HEK293 (cell line): ENCODE data around the gene SNTB2.

ENCODE experiments used
- CTCF ChIA-PET: fragments of 350-600 bp; formaldehyde crosslinking; extraction: SDS; loops from one replicate; lab custom pipeline; 2021; ENCODE audit warnings: antibody characterized with exemption; lab: Yijun Ruan, JAX
- POLR2A ChIA-PET: fragments of 300-600 bp; formaldehyde crosslinking; extraction: SDS; loops from one replicate; lab custom pipeline; 2020; ENCODE audit warnings: antibody characterized with exemption, inconsistent platforms; lab: Yijun Ruan, JAX
- H3K27ac ChIP-seq: fragments of 200-500 bp; sonication (Bioruptor generic); 2 replicates; pipeline ENCODE4 v1.5.1; 2014; ENCODE audit warnings: low read depth, low read length, control low read depth, inconsistent platforms; ENCODE audit errors: extremely low read depth
- H3K36me3 ChIP-seq, 2 experiments: fragments of 200-500 bp in 1 of 2; sonication (Bioruptor generic) in 1 of 2; 1 replicate in 1 of 2; 2 replicates in 1 of 2; pipeline ENCODE4 v1.5.1; 2014 to 2017; ENCODE audit warnings: inconsistent platforms in 2 of 2, low read length in 2 of 2; ENCODE audit not compliant: control insufficient read depth in 2 of 2, insufficient read depth in 1 of 2
- H3K4me1 ChIP-seq: fragments of 200-500 bp; sonication (Bioruptor generic); 2 replicates; pipeline ENCODE4 v1.5.1; 2014; ENCODE audit warnings: mild to moderate bottlenecking, low read length, inconsistent platforms; ENCODE audit not compliant: control insufficient read depth, insufficient read depth
- H3K4me3 ChIP-seq: 2 replicates; pipeline ENCODE4 v1.5.1; 2011; ENCODE audit warnings: low read depth, mild to moderate bottlenecking, control low read depth, low read length, moderate library complexity
- H3K9me3 ChIP-seq: fragments of 200-500 bp; sonication (Bioruptor generic); 2 replicates; pipeline ENCODE4 v1.5.1; 2014; ENCODE audit warnings: low read depth, low read length, inconsistent platforms; ENCODE audit not compliant: control insufficient read depth, insufficient read depth
- BCL11A ChIP-seq: fragments of 450-650 bp; formaldehyde crosslinking; IDR thresholded peaks from 2 replicates; pipeline ENCODE4 v1.5.1; 2016; ENCODE audit warnings: low read depth, missing biosample characterization, missing genetic modification characterization
- EGR2 ChIP-seq: fragments of 450-650 bp; formaldehyde crosslinking; IDR thresholded peaks from 2 replicates; pipeline ENCODE4 v1.5.1; 2016; ENCODE audit warnings: low read depth, missing biosample characterization, missing genetic modification characterization
- FEZF1 ChIP-seq: fragments of 450-650 bp; formaldehyde crosslinking; IDR thresholded peaks from 2 replicates; pipeline ENCODE4 v1.5.1; 2016; ENCODE audit warnings: missing biosample characterization, missing genetic modification characterization
- KLF16 ChIP-seq: fragments of 450-650 bp; formaldehyde crosslinking; IDR thresholded peaks from 2 replicates; pipeline ENCODE4 v1.5.1; 2017; ENCODE audit warnings: missing biosample characterization, missing genetic modification characterization
- PRDM1 ChIP-seq: fragments of 450-650 bp; formaldehyde crosslinking; IDR thresholded peaks from 2 replicates; pipeline ENCODE4; 2016; ENCODE audit warnings: missing biosample characterization, missing genetic modification characterization
- ZIC2 ChIP-seq: fragments of 450-650 bp; formaldehyde crosslinking; IDR thresholded peaks from 2 replicates; pipeline ENCODE4 v1.5.1; 2016; ENCODE audit warnings: missing biosample characterization, missing genetic modification characterization
- ZNF155 ChIP-seq: fragments of 450-650 bp; formaldehyde crosslinking; IDR thresholded peaks from 2 replicates; pipeline ENCODE4 v1.5.1; 2016; ENCODE audit warnings: missing biosample characterization, missing genetic modification characterization
- ZNF223 ChIP-seq: fragments of 450-650 bp; formaldehyde crosslinking; IDR thresholded peaks from 2 replicates; pipeline ENCODE4 v1.5.1; 2016; ENCODE audit warnings: missing biosample characterization, missing genetic modification characterization
- ZNF324 ChIP-seq: fragments of 450-650 bp; formaldehyde crosslinking; IDR thresholded peaks from 2 replicates; pipeline ENCODE4 v1.5.1; 2016; ENCODE audit warnings: missing biosample characterization, missing genetic modification characterization
- ZNF610 ChIP-seq: fragments of 450-650 bp; formaldehyde crosslinking; IDR thresholded peaks from 2 replicates; pipeline ENCODE4 v1.5.1; 2016; ENCODE audit warnings: missing biosample characterization, missing genetic modification characterization, borderline replicate concordance
- ZNF843 ChIP-seq: fragments of 450-650 bp; formaldehyde crosslinking; IDR thresholded peaks from 2 replicates; pipeline ENCODE4 v1.5.1; 2016; ENCODE audit warnings: missing biosample characterization, missing genetic modification characterization
- ZSCAN16 ChIP-seq: fragments of 450-650 bp; formaldehyde crosslinking; IDR thresholded peaks from 2 replicates; pipeline ENCODE4 v1.5.1; 2016; ENCODE audit warnings: missing biosample characterization, missing genetic modification characterization
- ZXDB ChIP-seq: fragments of 450-650 bp; formaldehyde crosslinking; IDR thresholded peaks from 2 replicates; pipeline ENCODE4 v1.5.1; 2016; ENCODE audit warnings: missing biosample characterization, missing genetic modification characterization
- TF ChIP-seq, protein P1 (sequence below): fragments of 450-650 bp; formaldehyde crosslinking; IDR thresholded peaks from 2 replicates; pipeline ENCODE4 v1.5.1; 2016; ENCODE audit warnings: missing biosample characterization, missing genetic modification characterization
- TF ChIP-seq, protein P2 (sequence below): fragments of 450-650 bp; formaldehyde crosslinking; IDR thresholded peaks from 2 replicates; pipeline ENCODE4 v1.5.1; 2016; ENCODE audit warnings: missing biosample characterization, missing genetic modification characterization
- TF ChIP-seq, protein P3 (sequence below): fragments of 450-650 bp; formaldehyde crosslinking; IDR thresholded peaks from 2 replicates; pipeline ENCODE4 v1.5.1; 2016; ENCODE audit warnings: missing biosample characterization, missing genetic modification characterization
- TF ChIP-seq, protein P4 (sequence below): fragments of 450-650 bp; formaldehyde crosslinking; IDR thresholded peaks from 2 replicates; pipeline ENCODE4 v1.5.1; 2017; ENCODE audit warnings: missing biosample characterization, missing genetic modification characterization

SNTB2 gene

DNA sequence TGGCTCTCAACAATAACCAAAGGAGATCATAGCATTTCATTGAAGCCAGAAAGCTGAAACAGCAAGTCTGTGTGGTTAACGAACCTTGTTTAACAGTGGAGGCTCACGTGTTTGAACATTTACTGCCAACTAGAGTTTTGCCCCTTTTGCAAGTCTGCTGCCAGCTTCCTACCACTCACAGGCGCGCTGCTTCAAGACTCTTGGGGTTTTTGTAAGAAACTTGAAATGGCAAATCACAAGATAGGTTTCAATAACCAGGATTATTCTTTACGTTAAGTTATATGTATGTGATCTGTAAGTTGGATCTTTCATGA, 1.2 kb downstream of the SNTB2 start:
- H3K27ac ChIP-seq = peak overlapping the region; percentile 75; the same call in 1 of the 2 replicates
- peaks cover 10% of the 10 kb centered on the region for H3K4me1 ChIP-seq
- H3K4me3 ChIP-seq = peak overlapping the region; percentile 88
- H3K36me3 ChIP-seq = no peaks in the 10 kb centered on the region
- CTCF ChIA-PET = interaction anchor here (0.6 to 1.2 kb wide), 4 partner anchors 20 to 449 kb away, joined by 3 to 4 read pairs (median 3); no protein-coding TSS in a partner anchor
- H3K9me3 ChIP-seq = no peaks in the 10 kb centered on the region
- TF ChIP-seq ZNF610 (tag by site-specific recombination) (no peak), KLF16 (tag by site-specific recombination) (peak; percentile 50; the same call in 1 of the 2 replicates), ZNF843 (tag by site-specific recombination) (0 out of 2 replicates have a peak, but pooled peaks have one; percentile 4), FEZF1 (tag by site-specific recombination) (peak; percentile 24; the same call in 1 of the 2 replicates), ZXDB (tag by site-specific recombination) (peak; percentile 19; the same call in 1 of the 2 replicates), EGR2 (no peak)
- TF ChIP-seq, protein P1, sequence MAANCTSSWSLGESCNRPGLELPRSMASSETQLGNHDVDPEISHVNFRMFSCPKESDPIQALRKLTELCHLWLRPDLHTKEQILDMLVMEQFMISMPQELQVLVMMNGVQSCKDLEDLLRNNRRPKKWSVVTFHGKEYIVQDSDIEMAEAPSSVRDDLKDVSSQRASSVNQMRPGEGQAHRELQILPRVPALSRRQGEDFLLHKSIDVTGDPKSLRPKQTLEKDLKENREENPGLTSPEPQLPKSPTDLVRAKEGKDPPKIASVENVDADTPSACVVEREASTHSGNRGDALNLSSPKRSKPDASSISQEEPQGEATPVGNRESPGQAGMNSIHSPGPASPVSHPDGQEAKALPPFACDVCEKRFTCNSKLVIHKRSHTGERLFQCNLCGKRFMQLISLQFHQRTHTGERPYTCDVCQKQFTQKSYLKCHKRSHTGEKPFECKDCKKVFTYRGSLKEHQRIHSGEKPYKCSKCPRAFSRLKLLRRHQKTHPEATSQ = no peak
- TF ChIP-seq, protein P2, sequence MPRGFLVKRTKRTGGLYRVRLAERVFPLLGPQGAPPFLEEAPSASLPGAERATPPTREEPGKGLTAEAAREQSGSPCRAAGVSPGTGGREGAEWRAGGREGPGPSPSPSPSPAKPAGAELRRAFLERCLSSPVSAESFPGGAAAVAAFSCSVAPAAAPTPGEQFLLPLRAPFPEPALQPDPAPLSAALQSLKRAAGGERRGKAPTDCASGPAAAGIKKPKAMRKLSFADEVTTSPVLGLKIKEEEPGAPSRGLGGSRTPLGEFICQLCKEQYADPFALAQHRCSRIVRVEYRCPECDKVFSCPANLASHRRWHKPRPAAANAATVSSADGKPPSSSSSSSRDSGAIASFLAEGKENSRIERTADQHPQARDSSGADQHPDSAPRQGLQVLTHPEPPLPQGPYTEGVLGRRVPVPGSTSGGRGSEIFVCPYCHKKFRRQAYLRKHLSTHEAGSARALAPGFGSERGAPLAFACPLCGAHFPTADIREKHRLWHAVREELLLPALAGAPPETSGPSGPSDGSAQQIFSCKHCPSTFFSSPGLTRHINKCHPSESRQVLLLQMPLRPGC (tag by site-specific recombination) = no peak
- POLR2A ChIA-PET = interaction anchor here (0.7 to 1.6 kb wide), 4 partner anchors 34 to 142 kb away, joined by 3 to 12 read pairs (median 3); partner anchors contain the start of gene PDF

DNA sequence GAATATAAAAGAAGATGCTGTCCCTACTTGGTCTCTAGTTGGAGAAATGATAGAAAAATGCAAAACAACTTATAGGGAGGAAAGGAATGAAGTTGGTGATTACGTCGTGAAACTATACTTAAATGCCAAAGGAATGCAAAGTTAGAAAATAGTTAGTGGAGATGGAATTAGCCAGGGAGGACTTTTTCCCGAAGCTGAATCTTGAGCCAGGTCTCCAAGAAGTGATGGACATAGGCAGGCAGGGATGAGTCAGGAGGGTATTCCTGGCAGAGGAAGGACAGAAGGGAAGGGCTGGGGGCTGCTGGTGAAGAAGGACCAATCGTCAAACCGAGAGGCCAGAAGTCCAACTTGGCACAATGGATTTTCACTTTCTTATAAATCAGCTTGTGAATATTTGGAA, 1.8 kb downstream of the SNTB2 start:
- peak; percentile 33; the same call in 1 of the 2 replicates for TF ChIP-seq PRDM1 (tag by site-specific recombination)
- TF ChIP-seq BCL11A (tag by site-specific recombination) = no peak
- TF ChIP-seq ZSCAN16 (tag by site-specific recombination) = no peak
- TF ChIP-seq ZNF324 (tag by site-specific recombination) = no peak
- no peak for TF ChIP-seq ZNF155 (tag by site-specific recombination)
- TF ChIP-seq, all 188 proteins: peak for 1
- Histone ChIP-seq H3K9me3 (no peaks in the 10 kb centered on the region), H3K4me3 (peak overlapping the region; percentile 88), H3K4me1 (peaks cover 10% of the 10 kb centered on the region), H3K27ac (no peak overlapping the region), H3K36me3 (no peaks in the 10 kb centered on the region)
- POLR2A ChIA-PET = no interaction called here
- CTCF ChIA-PET = interaction anchor here (0.8 to 1.2 kb wide), 2 partner anchors 20 to 99 kb away, joined by 3 to 4 read pairs; no protein-coding TSS in a partner anchor

DNA sequence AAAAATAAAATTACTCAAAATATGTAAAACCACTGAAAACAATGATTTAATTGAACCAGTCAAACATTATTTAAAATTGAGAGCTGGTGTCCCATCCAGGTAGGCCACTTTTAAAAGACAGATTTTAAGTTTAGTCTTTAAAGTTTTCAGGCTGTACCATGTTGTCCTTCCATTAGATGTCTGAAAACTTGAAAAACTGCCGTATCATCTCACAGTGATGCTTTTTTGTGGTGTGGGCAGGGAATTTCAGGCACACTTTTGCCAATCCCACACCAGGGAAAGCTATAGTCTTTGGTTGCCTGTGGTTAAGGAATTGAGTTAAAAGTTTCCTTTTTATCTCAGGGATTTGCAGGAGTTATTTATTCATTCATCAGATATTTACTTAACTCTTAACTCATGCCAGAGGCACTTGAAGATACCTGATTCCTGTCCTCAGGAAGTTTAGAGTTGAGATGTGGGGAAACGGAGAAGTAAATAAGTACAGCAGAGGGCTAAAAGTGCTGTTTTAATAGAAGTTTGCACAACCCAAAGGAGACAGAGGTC, 3.2 kb downstream of the SNTB2 start:
- no peak for TF ChIP-seq ZIC2 (tag by site-specific recombination)
- TF ChIP-seq, protein P3, sequence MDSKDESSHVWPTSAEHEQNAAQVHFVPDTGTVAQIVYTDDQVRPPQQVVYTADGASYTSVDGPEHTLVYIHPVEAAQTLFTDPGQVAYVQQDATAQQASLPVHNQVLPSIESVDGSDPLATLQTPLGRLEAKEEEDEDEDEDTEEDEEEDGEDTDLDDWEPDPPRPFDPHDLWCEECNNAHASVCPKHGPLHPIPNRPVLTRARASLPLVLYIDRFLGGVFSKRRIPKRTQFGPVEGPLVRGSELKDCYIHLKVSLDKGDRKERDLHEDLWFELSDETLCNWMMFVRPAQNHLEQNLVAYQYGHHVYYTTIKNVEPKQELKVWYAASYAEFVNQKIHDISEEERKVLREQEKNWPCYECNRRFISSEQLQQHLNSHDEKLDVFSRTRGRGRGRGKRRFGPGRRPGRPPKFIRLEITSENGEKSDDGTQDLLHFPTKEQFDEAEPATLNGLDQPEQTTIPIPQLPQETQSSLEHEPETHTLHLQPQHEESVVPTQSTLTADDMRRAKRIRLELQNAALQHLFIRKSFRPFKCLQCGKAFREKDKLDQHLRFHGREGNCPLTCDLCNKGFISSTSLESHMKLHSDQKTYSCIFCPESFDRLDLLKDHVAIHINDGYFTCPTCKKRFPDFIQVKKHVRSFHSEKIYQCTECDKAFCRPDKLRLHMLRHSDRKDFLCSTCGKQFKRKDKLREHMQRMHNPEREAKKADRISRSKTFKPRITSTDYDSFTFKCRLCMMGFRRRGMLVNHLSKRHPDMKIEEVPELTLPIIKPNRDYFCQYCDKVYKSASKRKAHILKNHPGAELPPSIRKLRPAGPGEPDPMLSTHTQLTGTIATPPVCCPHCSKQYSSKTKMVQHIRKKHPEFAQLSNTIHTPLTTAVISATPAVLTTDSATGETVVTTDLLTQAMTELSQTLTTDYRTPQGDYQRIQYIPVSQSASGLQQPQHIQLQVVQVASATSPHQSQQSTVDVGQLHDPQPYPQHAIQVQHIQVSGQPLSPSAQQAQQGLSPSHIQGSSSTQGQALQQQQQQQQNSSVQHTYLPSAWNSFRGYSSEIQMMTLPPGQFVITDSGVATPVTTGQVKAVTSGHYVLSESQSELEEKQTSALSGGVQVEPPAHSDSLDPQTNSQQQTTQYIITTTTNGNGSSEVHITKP (tag by site-specific recombination) = peak; percentile 40; the same call in 1 of the 2 replicates
- TF ChIP-seq, protein P4, sequence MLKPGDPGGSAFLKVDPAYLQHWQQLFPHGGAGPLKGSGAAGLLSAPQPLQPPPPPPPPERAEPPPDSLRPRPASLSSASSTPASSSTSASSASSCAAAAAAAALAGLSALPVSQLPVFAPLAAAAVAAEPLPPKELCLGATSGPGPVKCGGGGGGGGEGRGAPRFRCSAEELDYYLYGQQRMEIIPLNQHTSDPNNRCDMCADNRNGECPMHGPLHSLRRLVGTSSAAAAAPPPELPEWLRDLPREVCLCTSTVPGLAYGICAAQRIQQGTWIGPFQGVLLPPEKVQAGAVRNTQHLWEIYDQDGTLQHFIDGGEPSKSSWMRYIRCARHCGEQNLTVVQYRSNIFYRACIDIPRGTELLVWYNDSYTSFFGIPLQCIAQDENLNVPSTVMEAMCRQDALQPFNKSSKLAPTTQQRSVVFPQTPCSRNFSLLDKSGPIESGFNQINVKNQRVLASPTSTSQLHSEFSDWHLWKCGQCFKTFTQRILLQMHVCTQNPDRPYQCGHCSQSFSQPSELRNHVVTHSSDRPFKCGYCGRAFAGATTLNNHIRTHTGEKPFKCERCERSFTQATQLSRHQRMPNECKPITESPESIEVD (tag by site-specific recombination) = peak; percentile 59; the same call in 1 of the 2 replicates
- no peak for TF ChIP-seq ZNF223 (tag by site-specific recombination)
- Histone ChIP-seq H3K36me3 (no peaks in the 10 kb centered on the region), H3K4me3 (no peak overlapping the region), H3K27ac (no peak overlapping the region; the same call in 1 of the 2 replicates), H3K9me3 (no peaks in the 10 kb centered on the region), H3K4me1 (peaks cover 10% of the 10 kb centered on the region)
- ChIA-PET CTCF (interaction anchor here (0.7 kb wide), 1 partner anchor 95 kb away, joined by 3 read pairs; no protein-coding TSS in a partner anchor), POLR2A (no interaction called here)
